IMR-90 (cell line): Measurements from ENCODE around the gene LRRN2. TPM values are rescaled to one million over a fixed set of nuclear protein-coding genes. Genes with fewer than 3 reads are reported as not detected.

ENCODE experiments used
- ATAC-seq: fragments of 200-7000 bp; cut with Tn5 transposase; 2 replicates; pipeline ENCODE4 v1.9.1; 2020; ENCODE audit warnings: low read depth, mild to moderate bottlenecking, moderate library complexity
- BruUV-seq: library from RNA; stranded (reverse); fragments of 400-500 nt; replicated peaks from 2 replicates; lab custom pipeline; 2021; lab: Mats Ljungman, UMichigan
- CTCF ChIA-PET: fragments of 300-600 bp; formaldehyde crosslinking; extraction: SDS; loops from one replicate; lab custom pipeline; 2021; ENCODE audit warnings: antibody characterized with exemption; lab: Yijun Ruan, JAX
- POLR2A ChIA-PET: fragments of 300-600 bp; sonication (Branson Sonifier 250); formaldehyde crosslinking; loops from one replicate; lab custom pipeline; 2022; ENCODE audit warnings: antibody characterized with exemption; ENCODE audit not compliant: unreplicated experiment; lab: Charles Lee
- DNase-seq: peaks from one replicate; pipeline ENCODE4 v3.0.0; 2013
- H2AFZ ChIP-seq: replicated peaks from 2 replicates; pipeline ENCODE3; 2013; ENCODE audit warnings: low read length, mild to moderate bottlenecking; ENCODE audit not compliant: poor library complexity
- H2AK5ac ChIP-seq: 2 replicates; pipeline ENCODE4 v1.6.1; 2013; ENCODE audit warnings: low read depth, low read length, inconsistent platforms
- H2AK9ac ChIP-seq: replicated peaks from 2 replicates; pipeline ENCODE3; 2013; ENCODE audit warnings: mild to moderate bottlenecking, low read depth, low read length, moderate library complexity; ENCODE audit not compliant: poor library complexity
- H2BK120ac ChIP-seq: 2 replicates; pipeline ENCODE4 v1.6.1; 2013; ENCODE audit warnings: low read depth, low read length, inconsistent platforms
- H2BK15ac ChIP-seq: 3 replicates; pipeline ENCODE4 v1.6.1; 2013; ENCODE audit warnings: low read depth, low read length, inconsistent platforms
- H2BK20ac ChIP-seq: 2 replicates; pipeline ENCODE4 v1.6.1; 2013; ENCODE audit warnings: low read depth, mild to moderate bottlenecking, inconsistent platforms, low read length, moderate library complexity
- H2BK5ac ChIP-seq: 2 replicates; pipeline ENCODE4 v1.6.1; 2013; ENCODE audit warnings: mild to moderate bottlenecking, low read depth, low read length, inconsistent platforms; ENCODE audit not compliant: poor library complexity, severe bottlenecking
- H3K14ac ChIP-seq: replicated peaks from 2 replicates; pipeline ENCODE4 v1.6.1; 2013; ENCODE audit warnings: low read depth, low read length, inconsistent platforms
- H3K18ac ChIP-seq: 2 replicates; pipeline ENCODE4 v1.6.1; 2013; ENCODE audit warnings: low read depth, low read length, control low read depth
- H3K23ac ChIP-seq: 2 replicates; pipeline ENCODE4 v1.6.1; 2013; ENCODE audit warnings: low read depth, low read length, inconsistent platforms
- H3K27ac ChIP-seq: 2 replicates; pipeline ENCODE4 v1.5.1; 2013; ENCODE audit warnings: mild to moderate bottlenecking, control low read depth, low read length; ENCODE audit not compliant: insufficient read depth
- H3K27me3 ChIP-seq: 2 replicates; pipeline ENCODE4 v1.6.1; 2013; ENCODE audit warnings: low read length; ENCODE audit not compliant: control insufficient read depth, insufficient read depth
- H3K36me3 ChIP-seq: 2 replicates; pipeline ENCODE4 v1.6.1; 2013; ENCODE audit warnings: low read length, mixed read lengths; ENCODE audit not compliant: control insufficient read depth, insufficient read depth
- H3K4ac ChIP-seq: 2 replicates; pipeline ENCODE4 v1.6.1; 2013; ENCODE audit warnings: low read depth, low read length, inconsistent platforms
- H3K4me1 ChIP-seq: 2 replicates; pipeline ENCODE4 v1.6.1; 2013; ENCODE audit warnings: low read length, mixed read lengths; ENCODE audit not compliant: control insufficient read depth, insufficient read depth
- H3K4me2 ChIP-seq: 2 replicates; pipeline ENCODE4 v1.6.1; 2013; ENCODE audit warnings: low read depth, mild to moderate bottlenecking, control low read depth, low read length, moderate library complexity
- H3K4me3 ChIP-seq: 2 replicates; pipeline ENCODE4 v1.5.1; 2013; ENCODE audit warnings: low read depth, mild to moderate bottlenecking, control low read depth, low read length, moderate library complexity; ENCODE audit not compliant: insufficient read depth
- H3K56ac ChIP-seq: 2 replicates; pipeline ENCODE4 v1.6.1; 2013; ENCODE audit warnings: low read length, inconsistent platforms; ENCODE audit not compliant: insufficient read depth; ENCODE audit errors: extremely low read depth
- H3K79me1 ChIP-seq, 2 experiments: 2 replicates each; pipeline ENCODE4 v1.6.1; 2013; ENCODE audit warnings: low read length in 2 of 2, inconsistent platforms in 1 of 2, low read depth in 1 of 2
- H3K9ac ChIP-seq: 2 replicates; pipeline ENCODE4 v1.6.1; 2013; ENCODE audit warnings: low read depth, low read length, control low read depth
- H3K9me1 ChIP-seq: 2 replicates; pipeline ENCODE4 v1.6.1; 2013; ENCODE audit warnings: low read length, inconsistent platforms; ENCODE audit not compliant: insufficient read depth
- H3K9me3 ChIP-seq: 2 replicates; pipeline ENCODE4 v1.6.1; 2013; ENCODE audit warnings: low read length; ENCODE audit not compliant: control insufficient read depth, insufficient read depth
- H4K20me1 ChIP-seq: 2 replicates; pipeline ENCODE4 v1.6.1; 2013; ENCODE audit warnings: low read length, inconsistent platforms; ENCODE audit not compliant: insufficient read depth
- H4K5ac ChIP-seq: 2 replicates; pipeline ENCODE4 v1.6.1; 2013; ENCODE audit warnings: mild to moderate bottlenecking, low read depth, low read length, control low read depth
- H4K8ac ChIP-seq, 2 experiments: 2 replicates each; pipeline ENCODE4 v1.6.1; 2013; ENCODE audit warnings: low read depth in 2 of 2, low read length in 2 of 2, control low read depth in 1 of 2, inconsistent platforms in 1 of 2
- H4K91ac ChIP-seq: 2 replicates; pipeline ENCODE4 v1.6.1; 2013; ENCODE audit warnings: low read depth, low read length, inconsistent platforms; ENCODE audit not compliant: insufficient read depth
- CEBPB ChIP-seq: IDR thresholded peaks from 2 replicates; pipeline ENCODE4 v1.6.1; 2012; ENCODE audit warnings: low read depth, low read length, improper control_type of control experiment
- CHD1 ChIP-seq: IDR thresholded peaks from 2 replicates; pipeline ENCODE4 v1.6.1; 2012; ENCODE audit warnings: low read depth, low read length, improper control_type of control experiment
- ELK1 ChIP-seq: fragments of 150-350 bp; IDR thresholded peaks from 2 replicates; pipeline ENCODE4 v1.6.1; 2016; ENCODE audit warnings: low read depth, mild to moderate bottlenecking, low read length, moderate library complexity, borderline replicate concordance
- FOS ChIP-seq: fragments of 150-350 bp; IDR thresholded peaks from 2 replicates; pipeline ENCODE4 v1.6.1; 2016; ENCODE audit warnings: low read depth, low read length
- MAFK ChIP-seq: IDR thresholded peaks from 2 replicates; pipeline ENCODE4 v1.6.1; 2012; ENCODE audit warnings: low read depth, low read length, improper control_type of control experiment
- MAZ ChIP-seq: IDR thresholded peaks from 2 replicates; pipeline ENCODE4 v1.6.1; 2012; ENCODE audit warnings: low read depth, mild to moderate bottlenecking, low read length, improper control_type of control experiment, moderate library complexity, borderline replicate concordance
- MXI1 ChIP-seq: IDR thresholded peaks from 2 replicates; pipeline ENCODE4 v1.6.1; 2012; ENCODE audit warnings: low read depth, mild to moderate bottlenecking, low read length, moderate library complexity, borderline replicate concordance
- NFE2L2 ChIP-seq: fragments of 150-350 bp; IDR thresholded peaks from 2 replicates; pipeline ENCODE4 v1.6.1; 2016; ENCODE audit warnings: low read depth, mild to moderate bottlenecking, low read length
- POLR2A ChIP-seq: IDR thresholded peaks from 2 replicates; pipeline ENCODE4 v1.6.1; 2012; ENCODE audit warnings: mild to moderate bottlenecking, low read depth, low read length
- RAD21 ChIP-seq: IDR thresholded peaks from 2 replicates; pipeline ENCODE4 v1.6.1; 2012; ENCODE audit warnings: low read length, improper control_type of control experiment
- RCOR1 ChIP-seq: IDR thresholded peaks from 2 replicates; pipeline ENCODE4 v1.6.1; 2012; ENCODE audit warnings: mild to moderate bottlenecking, low read length, improper control_type of control experiment; ENCODE audit not compliant: insufficient replicate concordance
- RFX5 ChIP-seq: IDR thresholded peaks from 2 replicates; pipeline ENCODE4 v1.8.0; 2012; ENCODE audit warnings: low read depth, mild to moderate bottlenecking, low read length, moderate library complexity
- USF2 ChIP-seq: fragments of 150-350 bp; IDR thresholded peaks from 2 replicates; pipeline ENCODE4 v1.6.1; 2017; ENCODE audit warnings: mild to moderate bottlenecking, antibody characterized with exemption, low read length, low read depth
- WGBS, 2 experiments: methylation state at CpG; one replicate each; pipeline versions ENCODE4 v1.1.5 to v1.1.7; 2013; ENCODE audit warnings: missing lambda C conversion rate in 2 of 2; ENCODE audit not compliant: insufficient read length in 1 of 2; ENCODE audit errors: extremely low coverage in 2 of 2; 5-methylcytosine and 5-hydroxymethylcytosine counted together
- dilution Hi-C: fragments of 300-500 bp; cut with HindIII; formaldehyde crosslinking; loops from one replicate; pipeline ENCODE4 v1.14.3; 2018; ENCODE audit warnings: low sequenced_read_pairs; ENCODE audit not compliant: unreplicated experiment
- in situ Hi-C: fragments of 300-500 bp; cut with MboI; formaldehyde crosslinking; loops from 3 replicates; pipeline ENCODE4 v1.14.3; 2019; ENCODE audit warnings: low sequenced_read_pairs, inconsistent platforms, mixed read lengths
- intact Hi-C: fragments of 100-400 bp; cut with micrococcal nuclease; formaldehyde crosslinking; loops from 2 replicates; pipeline ENCODE4 v1.10.0; 2022
- polyA plus RNA-seq, 3 experiments: library from polyadenylated mRNA; depleted of rRNA; stranded (reverse); fragments of >200 nt; gene quantifications; 2 replicates each; pipeline ENCODE4 v1.2.3, GENCODE V29; 2012; ENCODE audit warnings: low replicate concordance in 1 of 3
- total RNA-seq: library from RNA; depleted of rRNA; stranded (reverse); fragments of >200 nt; gene quantifications from 2 replicates; pipeline ENCODE4 v1.2.3, GENCODE V29; 2012

Gene LRRN2
- total and polyA plus RNA-seq, 2 of the 4 experiments (the other 2 are of a cell fraction): not detected

GRCh38 chr1:204733289-204733688 lies 47.8 kb upstream of the LRRN2 start:
- Histone ChIP-seq H3K27ac (no peak overlapping the region), H3K4me2 (no peak overlapping the region), H2AK9ac (no peak overlapping the region), H4K8ac (no peak overlapping the region), H3K27me3 (peaks cover 19% of the 10 kb centered on the region), H2BK5ac (no peak overlapping the region), H3K23ac (no peak overlapping the region), H2AFZ (no peak overlapping the region), H3K9ac (no peak overlapping the region), H3K9me1 (no peaks in the 10 kb centered on the region), H3K4ac (no peak overlapping the region), H2AK5ac (no peak overlapping the region), H2BK15ac (no peak overlapping the region), H2BK20ac (no peak overlapping the region), H3K79me1 (no peaks in the 10 kb centered on the region), H3K18ac (no peak overlapping the region), H3K14ac (no peak overlapping the region), H3K4me1 (no peaks in the 10 kb centered on the region), H3K56ac (no peak overlapping the region), H4K20me1 (no peaks in the 10 kb centered on the region), H4K91ac (no peak overlapping the region), H2BK120ac (no peak overlapping the region), H3K4me3 (no peak overlapping the region), H3K36me3 (no peaks in the 10 kb centered on the region), H4K5ac (no peak overlapping the region), H3K9me3 (peaks cover 2% of the 10 kb centered on the region; the same call in 1 of the 2 replicates)
- ChIA-PET CTCF (no interaction called here), POLR2A (no interaction called here)
- ATAC-seq: no peak
- intact Hi-C loops: no loop called here
- TF ChIP-seq FOS (no peak), USF2 (no peak), POLR2A (no peak), ELK1 (no peak), NFE2L2 (no peak), CHD1 (no peak), MAZ (no peak), MXI1 (no peak), RCOR1 (no peak), MAFK (no peak), RAD21 (no peak), CEBPB (no peak), RFX5 (no peak)
- WGBS, 2 experiments: no CpG with 5 or more reads among the region's 4 CpGs
- no peak for DNase-seq
- no TSS peak for BruUV-seq
- dilution Hi-C loops: no loop called here
- in situ Hi-C loops: no loop called here
